Measurements from ENCODE around the gene GINS1. TPM values are rescaled to one million over a fixed set of nuclear protein-coding genes. Genes with fewer than 3 reads are reported as not detected.

The GINS1 gene
- total RNA-seq, 2 donors from 2014 or later = 0.73 to 1.6 TPM

Other genes with a start within 250 kb of the GINS1 start
- gene ENTPD6, start 212.0 kb upstream of the GINS1 start, total RNA-seq = 100 to 1,000 TPM; 110 to 127 TPM
- 100 to 1,000 TPM; 103 to 152 TPM for gene PYGB, start 159.6 kb upstream of the GINS1 start, total RNA-seq
- gene ABHD12, start 16.8 kb upstream of the GINS1 start, total RNA-seq = 10 to 100 TPM; 22.6 to 30.2 TPM
- gene NINL, start 177.9 kb downstream of the GINS1 start, total RNA-seq = 1 to 10 TPM; 3.8 to 5.1 TPM
- gene NANP, start 216.3 kb downstream of the GINS1 start, total RNA-seq = 1 to 10 TPM; 4.4 to 6.7 TPM

All from left cardiac atrium (tissue), 2 donors.